Coronary artery (tissue), 2 donors: ENCODE results near the gene CDH13.

Experiments used
- DNase-seq: peaks from one replicate; pipeline ENCODE4 v3.0.0-alpha.2; 2017; ENCODE audit warnings: low spot score
- H3K27ac ChIP-seq, 2 donors: fragments of 200-600 bp; sonication (generic); one replicate each; pipeline ENCODE4 v1.5.1; 2016 to 2019
- H3K4me3 ChIP-seq: fragments of 200-600 bp; sonication (generic); 2 replicates; pipeline ENCODE4 v1.5.1; 2016; ENCODE audit warnings: mild to moderate bottlenecking, moderate library complexity
- CTCF ChIP-seq: fragments of 200-600 bp; sonication (generic); IDR thresholded peaks from one replicate; pipeline ENCODE4 v1.5.1; 2019; ENCODE audit warnings: antibody characterized with exemption

Gene CDH13

GRCh38 chr16:83100679-83101078, 473.9 kb downstream of the CDH13 start:
- no peak for TF ChIP-seq CTCF
- Histone ChIP-seq H3K4me3 (no peak overlapping the region), H3K27ac (no peak overlapping the region)
- no peak for DNase-seq

- H3K4me3 ChIP-seq, result no peak overlapping the region
- TF ChIP-seq CTCF, result no peak
- H3K27ac ChIP-seq, result no peak overlapping the region
- DNase-seq, result no peak
Measured at GRCh38 chr16:83102336-83102735, 475.6 kb downstream of the CDH13 start.

- no peak for DNase-seq
- Histone ChIP-seq H3K27ac (no peak overlapping the region), H3K4me3 (no peak overlapping the region)
- no peak for TF ChIP-seq CTCF
Measured at GRCh38 chr16:83105279-83106077, 478.7 kb downstream of the CDH13 start.

- Histone ChIP-seq H3K4me3 (no peak overlapping the region), H3K27ac (no peak overlapping the region)
- DNase-seq, result no peak
- TF ChIP-seq CTCF, result no peak
Measured at GRCh38 chr16:83109490-83110125, 482.8 kb downstream of the CDH13 start.

- Histone ChIP-seq H3K4me3 (no peak overlapping the region), H3K27ac (no peak overlapping the region)
- no peak for DNase-seq
- TF ChIP-seq CTCF, result no peak
Measured at GRCh38 chr16:83110269-83110668, 483.5 kb downstream of the CDH13 start.

GRCh38 chr16:83113317-83113716, 486.5 kb downstream of the CDH13 start:
- H3K27ac ChIP-seq, result no peak overlapping the region
- H3K4me3 ChIP-seq, result no peak overlapping the region
- TF ChIP-seq CTCF, result no peak
- no peak for DNase-seq

GRCh38 chr16:83113811-83114210, 487.0 kb downstream of the CDH13 start:
- DNase-seq, result no peak
- H3K27ac ChIP-seq, result no peak overlapping the region
- TF ChIP-seq CTCF, result no peak
- H3K4me3 ChIP-seq, result no peak overlapping the region
